IMR-90 (cell line): ENCODE data around the gene ADAM20. TPM values are rescaled to one million over a fixed set of nuclear protein-coding genes. Genes with fewer than 3 reads are reported as not detected.

Source experiments
- ATAC-seq: fragments of 200-7000 bp; cut with Tn5 transposase; 2 replicates; pipeline ENCODE4 v1.9.1; 2020; ENCODE audit warnings: low read depth, mild to moderate bottlenecking, moderate library complexity
- BruUV-seq: library from RNA; stranded (reverse); fragments of 400-500 nt; replicated peaks from 2 replicates; lab custom pipeline; 2021; lab: Mats Ljungman, UMichigan
- CTCF ChIA-PET: fragments of 300-600 bp; formaldehyde crosslinking; extraction: SDS; loops from one replicate; lab custom pipeline; 2021; ENCODE audit warnings: antibody characterized with exemption; lab: Yijun Ruan, JAX
- POLR2A ChIA-PET: fragments of 300-600 bp; sonication (Branson Sonifier 250); formaldehyde crosslinking; loops from one replicate; lab custom pipeline; 2022; ENCODE audit warnings: antibody characterized with exemption; ENCODE audit not compliant: unreplicated experiment; lab: Charles Lee
- DNase-seq: peaks from one replicate; pipeline ENCODE4 v3.0.0; 2013
- H2AFZ ChIP-seq: replicated peaks from 2 replicates; pipeline ENCODE3; 2013; ENCODE audit warnings: low read length, mild to moderate bottlenecking; ENCODE audit not compliant: poor library complexity
- H2AK5ac ChIP-seq: 2 replicates; pipeline ENCODE4 v1.6.1; 2013; ENCODE audit warnings: low read depth, low read length, inconsistent platforms
- H2AK9ac ChIP-seq: replicated peaks from 2 replicates; pipeline ENCODE3; 2013; ENCODE audit warnings: mild to moderate bottlenecking, low read depth, low read length, moderate library complexity; ENCODE audit not compliant: poor library complexity
- H2BK120ac ChIP-seq: 2 replicates; pipeline ENCODE4 v1.6.1; 2013; ENCODE audit warnings: low read depth, low read length, inconsistent platforms
- H2BK15ac ChIP-seq: 3 replicates; pipeline ENCODE4 v1.6.1; 2013; ENCODE audit warnings: low read depth, low read length, inconsistent platforms
- H2BK20ac ChIP-seq: 2 replicates; pipeline ENCODE4 v1.6.1; 2013; ENCODE audit warnings: low read depth, mild to moderate bottlenecking, inconsistent platforms, low read length, moderate library complexity
- H2BK5ac ChIP-seq: 2 replicates; pipeline ENCODE4 v1.6.1; 2013; ENCODE audit warnings: mild to moderate bottlenecking, low read depth, low read length, inconsistent platforms; ENCODE audit not compliant: poor library complexity, severe bottlenecking
- H3K14ac ChIP-seq: replicated peaks from 2 replicates; pipeline ENCODE4 v1.6.1; 2013; ENCODE audit warnings: low read depth, low read length, inconsistent platforms
- H3K18ac ChIP-seq: 2 replicates; pipeline ENCODE4 v1.6.1; 2013; ENCODE audit warnings: low read depth, low read length, control low read depth
- H3K23ac ChIP-seq: 2 replicates; pipeline ENCODE4 v1.6.1; 2013; ENCODE audit warnings: low read depth, low read length, inconsistent platforms
- H3K27ac ChIP-seq: 2 replicates; pipeline ENCODE4 v1.5.1; 2013; ENCODE audit warnings: mild to moderate bottlenecking, control low read depth, low read length; ENCODE audit not compliant: insufficient read depth
- H3K27me3 ChIP-seq: 2 replicates; pipeline ENCODE4 v1.6.1; 2013; ENCODE audit warnings: low read length; ENCODE audit not compliant: control insufficient read depth, insufficient read depth
- H3K36me3 ChIP-seq: 2 replicates; pipeline ENCODE4 v1.6.1; 2013; ENCODE audit warnings: low read length, mixed read lengths; ENCODE audit not compliant: control insufficient read depth, insufficient read depth
- H3K4ac ChIP-seq: 2 replicates; pipeline ENCODE4 v1.6.1; 2013; ENCODE audit warnings: low read depth, low read length, inconsistent platforms
- H3K4me1 ChIP-seq: 2 replicates; pipeline ENCODE4 v1.6.1; 2013; ENCODE audit warnings: low read length, mixed read lengths; ENCODE audit not compliant: control insufficient read depth, insufficient read depth
- H3K4me2 ChIP-seq: 2 replicates; pipeline ENCODE4 v1.6.1; 2013; ENCODE audit warnings: low read depth, mild to moderate bottlenecking, control low read depth, low read length, moderate library complexity
- H3K4me3 ChIP-seq: 2 replicates; pipeline ENCODE4 v1.5.1; 2013; ENCODE audit warnings: low read depth, mild to moderate bottlenecking, control low read depth, low read length, moderate library complexity; ENCODE audit not compliant: insufficient read depth
- H3K56ac ChIP-seq: 2 replicates; pipeline ENCODE4 v1.6.1; 2013; ENCODE audit warnings: low read length, inconsistent platforms; ENCODE audit not compliant: insufficient read depth; ENCODE audit errors: extremely low read depth
- H3K79me1 ChIP-seq, 2 experiments: 2 replicates each; pipeline ENCODE4 v1.6.1; 2013; ENCODE audit warnings: low read length in 2 of 2, inconsistent platforms in 1 of 2, low read depth in 1 of 2
- H3K9ac ChIP-seq: 2 replicates; pipeline ENCODE4 v1.6.1; 2013; ENCODE audit warnings: low read depth, low read length, control low read depth
- H3K9me1 ChIP-seq: 2 replicates; pipeline ENCODE4 v1.6.1; 2013; ENCODE audit warnings: low read length, inconsistent platforms; ENCODE audit not compliant: insufficient read depth
- H3K9me3 ChIP-seq: 2 replicates; pipeline ENCODE4 v1.6.1; 2013; ENCODE audit warnings: low read length; ENCODE audit not compliant: control insufficient read depth, insufficient read depth
- H4K20me1 ChIP-seq: 2 replicates; pipeline ENCODE4 v1.6.1; 2013; ENCODE audit warnings: low read length, inconsistent platforms; ENCODE audit not compliant: insufficient read depth
- H4K5ac ChIP-seq: 2 replicates; pipeline ENCODE4 v1.6.1; 2013; ENCODE audit warnings: mild to moderate bottlenecking, low read depth, low read length, control low read depth
- H4K8ac ChIP-seq, 2 experiments: 2 replicates each; pipeline ENCODE4 v1.6.1; 2013; ENCODE audit warnings: low read depth in 2 of 2, low read length in 2 of 2, control low read depth in 1 of 2, inconsistent platforms in 1 of 2
- H4K91ac ChIP-seq: 2 replicates; pipeline ENCODE4 v1.6.1; 2013; ENCODE audit warnings: low read depth, low read length, inconsistent platforms; ENCODE audit not compliant: insufficient read depth
- CEBPB ChIP-seq: IDR thresholded peaks from 2 replicates; pipeline ENCODE4 v1.6.1; 2012; ENCODE audit warnings: low read depth, low read length, improper control_type of control experiment
- MXI1 ChIP-seq: IDR thresholded peaks from 2 replicates; pipeline ENCODE4 v1.6.1; 2012; ENCODE audit warnings: low read depth, mild to moderate bottlenecking, low read length, moderate library complexity, borderline replicate concordance
- SMC3 ChIP-seq: fragments of 150-350 bp; IDR thresholded peaks from 2 replicates; pipeline ENCODE4 v1.6.1; 2016; ENCODE audit warnings: low read depth, mild to moderate bottlenecking, antibody characterized with exemption, low read length, moderate library complexity
- WGBS, 2 experiments: methylation state at CpG; one replicate each; pipeline versions ENCODE4 v1.1.5 to v1.1.7; 2013; ENCODE audit warnings: missing lambda C conversion rate in 2 of 2; ENCODE audit not compliant: insufficient read length in 1 of 2; ENCODE audit errors: extremely low coverage in 2 of 2; 5-methylcytosine and 5-hydroxymethylcytosine counted together
- dilution Hi-C: fragments of 300-500 bp; cut with HindIII; formaldehyde crosslinking; loops from one replicate; pipeline ENCODE4 v1.14.3; 2018; ENCODE audit warnings: low sequenced_read_pairs; ENCODE audit not compliant: unreplicated experiment
- in situ Hi-C: fragments of 300-500 bp; cut with MboI; formaldehyde crosslinking; loops from 3 replicates; pipeline ENCODE4 v1.14.3; 2019; ENCODE audit warnings: low sequenced_read_pairs, inconsistent platforms, mixed read lengths
- intact Hi-C: fragments of 100-400 bp; cut with micrococcal nuclease; formaldehyde crosslinking; loops from 2 replicates; pipeline ENCODE4 v1.10.0; 2022
- polyA plus RNA-seq, 3 experiments: library from polyadenylated mRNA; depleted of rRNA; stranded (reverse); fragments of >200 nt; gene quantifications; 2 replicates each; pipeline ENCODE4 v1.2.3, GENCODE V29; 2012; ENCODE audit warnings: low replicate concordance in 1 of 3
- total RNA-seq: library from RNA; depleted of rRNA; stranded (reverse); fragments of >200 nt; gene quantifications from 2 replicates; pipeline ENCODE4 v1.2.3, GENCODE V29; 2012

The ADAM20 gene
- total and polyA plus RNA-seq, 2 of the 4 experiments (the other 2 are of a cell fraction) = 0.03 to 0.18 TPM

- no peak overlapping the region for H2BK120ac ChIP-seq
- no TSS peak for BruUV-seq
- H3K4me2 ChIP-seq = no peak overlapping the region
- no peaks in the 10 kb centered on the region for H3K9me3 ChIP-seq
- no peak overlapping the region for H2BK20ac ChIP-seq
- intact Hi-C loops (no loop called here), in situ Hi-C loops (no loop called here), dilution Hi-C loops (no loop called here)
- H2BK15ac ChIP-seq = no peak overlapping the region
- WGBS, 2 experiments = no CpG with 5 or more reads among the region's 1 CpG
- no peak for ATAC-seq
- ChIA-PET CTCF (no interaction called here), POLR2A (no interaction called here)
- H3K27ac ChIP-seq = no peak overlapping the region
- no peaks in the 10 kb centered on the region for H3K36me3 ChIP-seq
- H3K4ac ChIP-seq = no peak overlapping the region
- no peak overlapping the region for H3K18ac ChIP-seq
- TF ChIP-seq SMC3 (no peak), MXI1 (no peak), CEBPB (no peak)
- no peak overlapping the region for H2AK9ac ChIP-seq
- no peaks in the 10 kb centered on the region for H3K4me1 ChIP-seq
- no peak overlapping the region for H3K4me3 ChIP-seq
- H2BK5ac ChIP-seq = no peak overlapping the region
- H3K79me1 ChIP-seq = peaks cover 0 to 1% of the 10 kb centered on the region in 2 experiments; a peak in 2 of 4 replicates
- no peaks in the 10 kb centered on the region for H3K27me3 ChIP-seq
- no peak overlapping the region for H4K5ac ChIP-seq
- no peak overlapping the region for H3K23ac ChIP-seq
- H3K9me1 ChIP-seq = no peaks in the 10 kb centered on the region
- no peak overlapping the region for H4K91ac ChIP-seq
- H4K8ac ChIP-seq = no peak overlapping the region
- H3K56ac ChIP-seq = no peak overlapping the region
- no peak for DNase-seq
- no peak overlapping the region for H2AFZ ChIP-seq
- H3K9ac ChIP-seq = no peak overlapping the region
- H2AK5ac ChIP-seq = no peak overlapping the region
- peaks cover under 1% of the 10 kb centered on the region; the same call in 1 of the 2 replicates for H4K20me1 ChIP-seq
- no peak overlapping the region for H3K14ac ChIP-seq
These were observed 38.2 kb upstream of the ADAM20 start for GRCh38 chr14:70573050-70573449.
